ENCODE measurements around the gene GLCE. TPM values are rescaled to one million over a fixed set of nuclear protein-coding genes. Genes with fewer than 3 reads are reported as not detected.

GLCE gene
- total RNA-seq, 1 experiment from 2014 or later, result 22.8 TPM

DNA sequence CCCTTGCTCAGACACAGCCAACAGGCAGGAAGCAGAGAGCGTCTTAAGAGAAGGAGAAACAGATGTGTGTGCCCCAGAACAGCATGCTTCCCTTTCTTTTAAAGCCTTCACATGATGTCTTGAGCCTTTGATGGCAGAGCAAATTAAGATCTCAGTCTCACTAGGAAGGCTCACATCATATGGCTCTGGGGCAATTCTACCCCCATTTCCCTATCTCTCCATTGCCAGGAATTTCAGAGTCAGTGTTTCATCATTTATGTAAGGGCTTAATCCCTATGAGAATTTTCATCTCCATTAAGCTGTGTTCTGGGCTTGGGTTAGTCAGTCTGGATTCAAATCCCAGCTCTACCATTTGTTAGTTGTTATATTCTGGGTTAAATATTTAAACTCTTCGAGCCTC lies 41.4 kb upstream of the GLCE start:
- intact Hi-C loops (cut with micrococcal nuclease; ENCODE audit: unreplicated experiment), result no loop called here
- ChIA-PET CTCF (no interaction called here), POLR2A (no interaction called here)
- in situ Hi-C loops (cut with HindIII; ENCODE audit: low pct_unique_long_range_greater_than_20kb, low sequenced_read_pairs), result no loop called here
- Histone ChIP-seq H3K4me3 (ENCODE audit: low read depth in 2 of 2, low read length in 2 of 2) (no peak overlapping the region), H3K27me3 (ENCODE audit: control insufficient read depth, insufficient read depth, low read length) (peaks cover 13% of the 10 kb centered on the region), H3K9me3 (ENCODE audit: control insufficient read depth, insufficient read depth, low read depth, low read length) (no peaks in the 10 kb centered on the region), H3K36me3 (ENCODE audit: control insufficient read depth, insufficient read depth, low read length) (no peaks in the 10 kb centered on the region), H3K27ac (ENCODE audit: low read length) (no peak overlapping the region), H3K4me1 (ENCODE audit: control insufficient read depth, insufficient read depth, low read length) (no peaks in the 10 kb centered on the region)
- no peak for DNase-seq (ENCODE audit: low read depth, low spot score)
- TF ChIP-seq SIN3A (IDR thresholded peaks at IDR 0.05; ENCODE audit: borderline replicate concordance, insufficient read depth, low read depth, low read length), result no peak
- TF ChIP-seq POLR2AphosphoS5 (IDR thresholded peaks at IDR 0.05; ENCODE audit: low read depth, low read length), result no peak
- TF ChIP-seq, protein P1, sequence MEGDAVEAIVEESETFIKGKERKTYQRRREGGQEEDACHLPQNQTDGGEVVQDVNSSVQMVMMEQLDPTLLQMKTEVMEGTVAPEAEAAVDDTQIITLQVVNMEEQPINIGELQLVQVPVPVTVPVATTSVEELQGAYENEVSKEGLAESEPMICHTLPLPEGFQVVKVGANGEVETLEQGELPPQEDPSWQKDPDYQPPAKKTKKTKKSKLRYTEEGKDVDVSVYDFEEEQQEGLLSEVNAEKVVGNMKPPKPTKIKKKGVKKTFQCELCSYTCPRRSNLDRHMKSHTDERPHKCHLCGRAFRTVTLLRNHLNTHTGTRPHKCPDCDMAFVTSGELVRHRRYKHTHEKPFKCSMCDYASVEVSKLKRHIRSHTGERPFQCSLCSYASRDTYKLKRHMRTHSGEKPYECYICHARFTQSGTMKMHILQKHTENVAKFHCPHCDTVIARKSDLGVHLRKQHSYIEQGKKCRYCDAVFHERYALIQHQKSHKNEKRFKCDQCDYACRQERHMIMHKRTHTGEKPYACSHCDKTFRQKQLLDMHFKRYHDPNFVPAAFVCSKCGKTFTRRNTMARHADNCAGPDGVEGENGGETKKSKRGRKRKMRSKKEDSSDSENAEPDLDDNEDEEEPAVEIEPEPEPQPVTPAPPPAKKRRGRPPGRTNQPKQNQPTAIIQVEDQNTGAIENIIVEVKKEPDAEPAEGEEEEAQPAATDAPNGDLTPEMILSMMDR (IDR thresholded peaks at IDR 0.05), result no peak
- TF ChIP-seq, protein P2, sequence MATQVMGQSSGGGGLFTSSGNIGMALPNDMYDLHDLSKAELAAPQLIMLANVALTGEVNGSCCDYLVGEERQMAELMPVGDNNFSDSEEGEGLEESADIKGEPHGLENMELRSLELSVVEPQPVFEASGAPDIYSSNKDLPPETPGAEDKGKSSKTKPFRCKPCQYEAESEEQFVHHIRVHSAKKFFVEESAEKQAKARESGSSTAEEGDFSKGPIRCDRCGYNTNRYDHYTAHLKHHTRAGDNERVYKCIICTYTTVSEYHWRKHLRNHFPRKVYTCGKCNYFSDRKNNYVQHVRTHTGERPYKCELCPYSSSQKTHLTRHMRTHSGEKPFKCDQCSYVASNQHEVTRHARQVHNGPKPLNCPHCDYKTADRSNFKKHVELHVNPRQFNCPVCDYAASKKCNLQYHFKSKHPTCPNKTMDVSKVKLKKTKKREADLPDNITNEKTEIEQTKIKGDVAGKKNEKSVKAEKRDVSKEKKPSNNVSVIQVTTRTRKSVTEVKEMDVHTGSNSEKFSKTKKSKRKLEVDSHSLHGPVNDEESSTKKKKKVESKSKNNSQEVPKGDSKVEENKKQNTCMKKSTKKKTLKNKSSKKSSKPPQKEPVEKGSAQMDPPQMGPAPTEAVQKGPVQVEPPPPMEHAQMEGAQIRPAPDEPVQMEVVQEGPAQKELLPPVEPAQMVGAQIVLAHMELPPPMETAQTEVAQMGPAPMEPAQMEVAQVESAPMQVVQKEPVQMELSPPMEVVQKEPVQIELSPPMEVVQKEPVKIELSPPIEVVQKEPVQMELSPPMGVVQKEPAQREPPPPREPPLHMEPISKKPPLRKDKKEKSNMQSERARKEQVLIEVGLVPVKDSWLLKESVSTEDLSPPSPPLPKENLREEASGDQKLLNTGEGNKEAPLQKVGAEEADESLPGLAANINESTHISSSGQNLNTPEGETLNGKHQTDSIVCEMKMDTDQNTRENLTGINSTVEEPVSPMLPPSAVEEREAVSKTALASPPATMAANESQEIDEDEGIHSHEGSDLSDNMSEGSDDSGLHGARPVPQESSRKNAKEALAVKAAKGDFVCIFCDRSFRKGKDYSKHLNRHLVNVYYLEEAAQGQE (IDR thresholded peaks at IDR 0.05; ENCODE audit: insufficient read depth in 1 of 2, low read depth in 2 of 2, low read length in 1 of 2), result no peak
- TF ChIP-seq TCF7L2 (IDR thresholded peaks at IDR 0.05; ENCODE audit: low read depth, low read length), result no peak
- no TSS peak for BruUV-seq (replicated peaks)
- no peak for ATAC-seq

DNA sequence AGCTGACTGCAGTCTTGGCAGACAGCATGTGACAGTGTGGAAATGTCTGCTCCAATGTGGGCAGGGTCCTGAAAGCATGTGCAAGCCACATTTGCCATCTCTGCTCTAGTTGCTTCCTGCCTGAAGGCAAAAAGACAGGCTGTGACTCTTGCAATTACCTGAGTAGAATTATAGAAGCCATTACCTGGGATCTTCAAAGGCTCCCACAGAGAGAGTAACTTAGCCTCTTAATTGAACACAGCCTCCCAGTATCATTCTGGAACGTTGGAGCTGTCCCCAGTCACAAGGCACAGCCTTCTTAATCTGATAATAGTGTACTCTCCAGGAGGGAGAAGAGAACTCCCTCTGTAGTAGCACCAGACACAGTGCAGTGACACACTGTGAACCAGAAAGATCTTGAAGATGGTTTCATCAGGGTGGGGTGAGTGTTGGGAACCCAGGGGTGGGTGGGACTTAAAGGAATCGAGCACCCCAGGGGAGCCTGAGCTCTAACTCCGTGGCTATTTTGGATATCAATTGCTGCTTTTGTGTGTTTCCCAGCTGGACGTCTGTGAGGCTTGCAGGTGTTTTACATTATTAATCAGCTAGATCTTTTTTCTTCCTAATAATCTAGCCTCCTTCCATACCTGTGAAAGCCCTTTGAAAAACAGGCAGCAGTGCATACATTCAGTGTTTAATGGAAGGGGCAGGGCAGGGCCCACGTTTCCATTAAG lies 40.6 kb upstream of the GLCE start:
- intact Hi-C loops (cut with micrococcal nuclease; ENCODE audit: unreplicated experiment) (no loop called here), in situ Hi-C loops (cut with HindIII; ENCODE audit: low pct_unique_long_range_greater_than_20kb, low sequenced_read_pairs) (no loop called here)
- ATAC-seq (no peak), DNase-seq (ENCODE audit: low read depth, low spot score) (no peak)
- H3K4me1 ChIP-seq (ENCODE audit: control insufficient read depth, insufficient read depth, low read length), result no peaks in the 10 kb centered on the region
- no peak overlapping the region for H3K27ac ChIP-seq (ENCODE audit: low read length)
- no peaks in the 10 kb centered on the region for H3K36me3 ChIP-seq (ENCODE audit: control insufficient read depth, insufficient read depth, low read length)
- peaks cover 13% of the 10 kb centered on the region for H3K27me3 ChIP-seq (ENCODE audit: control insufficient read depth, insufficient read depth, low read length)
- H3K9me3 ChIP-seq (ENCODE audit: control insufficient read depth, insufficient read depth, low read depth, low read length), result no peaks in the 10 kb centered on the region
- no peak overlapping the region for H3K4me3 ChIP-seq (ENCODE audit: low read depth in 2 of 2, low read length in 2 of 2)
- POLR2A ChIA-PET, result no interaction called here
- TF ChIP-seq SIN3A (IDR thresholded peaks at IDR 0.05; ENCODE audit: borderline replicate concordance, insufficient read depth, low read depth, low read length) (no peak), TCF7L2 (IDR thresholded peaks at IDR 0.05; ENCODE audit: low read depth, low read length) (no peak), POLR2AphosphoS5 (IDR thresholded peaks at IDR 0.05; ENCODE audit: low read depth, low read length) (no peak)
- TF ChIP-seq, protein P2 (IDR thresholded peaks at IDR 0.05; ENCODE audit: insufficient read depth in 1 of 2, low read depth in 2 of 2, low read length in 1 of 2), result no peak
- TF ChIP-seq, protein P1 (IDR thresholded peaks at IDR 0.05), result no peak
- CTCF ChIA-PET, result no interaction called here
- BruUV-seq (replicated peaks), result no TSS peak
